ENCODE measurements around the gene JMJD7.

The JMJD7 gene

DNA sequence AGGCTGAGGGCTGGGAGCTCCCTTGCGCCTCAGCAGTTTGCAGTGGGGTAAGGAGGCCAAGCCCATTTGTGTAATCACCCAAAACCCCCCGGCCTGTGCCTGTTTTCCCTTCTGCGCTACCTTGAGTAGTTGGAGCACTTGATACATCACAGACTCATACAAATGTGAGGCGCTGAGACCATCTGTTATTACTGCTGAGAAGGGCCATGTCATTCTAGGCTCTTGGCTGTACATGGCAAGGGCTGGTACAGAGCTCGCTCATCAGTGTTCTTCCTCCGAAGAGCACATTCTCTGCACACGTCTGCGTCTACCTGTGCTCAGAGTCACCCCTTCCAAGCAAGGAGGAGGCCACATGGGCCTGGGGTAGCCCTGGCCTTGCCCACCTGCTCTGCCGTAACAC, 20.1 kb downstream of the JMJD7 start:
- DNase-seq: no peak

DNA sequence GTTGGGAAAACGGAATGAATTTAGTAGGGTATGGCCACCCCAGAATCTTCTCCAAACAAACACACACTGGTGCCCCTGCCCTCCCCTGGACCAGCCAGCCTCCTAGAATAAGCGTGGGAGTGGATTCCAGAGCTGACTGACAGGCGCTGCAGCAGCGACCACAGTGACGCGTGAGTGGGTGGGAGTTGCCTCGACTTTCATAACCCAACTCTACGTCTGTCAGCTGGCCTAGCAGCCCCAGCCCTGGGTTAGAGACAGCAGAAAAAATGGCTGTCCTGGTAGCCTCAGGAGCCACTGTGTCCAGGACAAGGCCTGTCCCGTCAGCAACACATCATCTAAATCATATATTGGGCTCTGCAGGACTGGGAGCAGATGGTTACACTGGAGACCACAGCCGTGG, 20.7 kb downstream of the JMJD7 start:
- no peak for DNase-seq

DNA sequence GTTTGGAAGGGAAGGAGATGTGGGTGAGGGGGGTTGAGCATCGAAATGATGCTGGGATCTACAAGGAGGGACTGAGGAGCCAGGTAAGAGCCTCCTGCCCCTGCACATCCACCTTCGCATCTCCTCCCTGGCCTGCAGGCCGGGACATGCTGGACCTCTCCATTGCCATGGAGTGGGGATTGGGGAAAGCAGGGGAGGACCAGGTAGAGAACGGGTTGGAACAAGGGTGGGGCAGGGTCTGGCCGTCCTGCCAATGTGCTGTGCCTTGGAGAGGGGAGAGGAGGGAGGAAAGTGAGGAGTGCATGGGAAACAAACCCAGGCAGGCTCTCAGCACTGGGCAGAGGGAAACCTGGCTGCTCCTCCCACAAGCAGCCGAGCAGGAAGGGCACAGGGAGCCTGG, 21.3 kb downstream of the JMJD7 start:
- DNase-seq: no peak

- no peak for DNase-seq
Observed at GRCh38 chr15:41849861-41850260, 22.0 kb downstream of the JMJD7 start.

- no peak for DNase-seq
Observed at GRCh38 chr15:41850482-41851166, 22.7 kb downstream of the JMJD7 start.

DNA sequence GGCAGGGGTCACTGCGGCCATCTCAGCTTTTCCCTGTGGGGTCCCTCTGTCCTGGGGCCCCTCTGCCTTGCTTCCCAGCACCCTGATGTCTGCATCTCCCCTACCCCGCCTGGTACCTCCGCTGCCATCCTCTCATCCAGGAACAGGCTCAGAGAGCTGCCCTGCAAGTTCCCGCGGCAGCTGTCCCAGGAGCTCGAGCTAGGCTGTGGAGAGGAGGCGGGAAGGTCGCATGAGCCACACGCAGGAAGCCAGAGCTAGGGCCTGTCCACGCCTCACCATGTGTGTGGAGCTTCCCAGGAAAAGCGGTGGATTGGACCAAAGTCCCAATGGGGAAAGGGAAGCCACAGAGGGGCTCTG, 23.3 kb downstream of the JMJD7 start:
- DNase-seq: no peak

GRCh38 chr15:41851755-41852370, 24.0 kb downstream of the JMJD7 start:
- no peak for DNase-seq

- DNase-seq: no peak
Observed at GRCh38 chr15:41852736-41853590, 25.1 kb downstream of the JMJD7 start.

DNA sequence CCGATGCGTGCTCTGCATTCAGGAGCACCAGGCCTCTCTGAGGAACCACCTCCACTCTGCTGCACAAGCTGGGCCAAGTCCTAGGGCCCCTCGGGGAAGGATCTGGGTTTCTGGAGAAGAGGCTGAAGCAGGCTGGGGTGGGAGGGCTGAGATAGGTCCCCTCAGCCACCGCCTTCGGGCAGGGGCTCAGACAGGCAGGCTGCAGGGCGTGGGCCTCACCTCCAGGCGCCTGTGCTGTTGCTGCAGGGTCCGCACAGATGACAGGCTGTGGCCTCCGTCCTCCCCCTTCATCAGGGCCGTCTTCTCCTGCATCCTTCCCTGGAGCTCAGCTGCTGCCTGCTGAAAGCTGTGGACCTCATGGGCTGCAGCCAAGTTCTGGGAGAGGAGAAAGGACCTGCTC, 25.9 kb downstream of the JMJD7 start:
- no peak for DNase-seq

- no peak for DNase-seq
Observed at GRCh38 chr15:41854443-41854842, 26.6 kb downstream of the JMJD7 start.

GRCh38 chr15:41855261-41855961, 27.5 kb downstream of the JMJD7 start:
- DNase-seq: no peak

GRCh38 chr15:41856262-41856661, 28.4 kb downstream of the JMJD7 start:
- DNase-seq: no peak

DNA sequence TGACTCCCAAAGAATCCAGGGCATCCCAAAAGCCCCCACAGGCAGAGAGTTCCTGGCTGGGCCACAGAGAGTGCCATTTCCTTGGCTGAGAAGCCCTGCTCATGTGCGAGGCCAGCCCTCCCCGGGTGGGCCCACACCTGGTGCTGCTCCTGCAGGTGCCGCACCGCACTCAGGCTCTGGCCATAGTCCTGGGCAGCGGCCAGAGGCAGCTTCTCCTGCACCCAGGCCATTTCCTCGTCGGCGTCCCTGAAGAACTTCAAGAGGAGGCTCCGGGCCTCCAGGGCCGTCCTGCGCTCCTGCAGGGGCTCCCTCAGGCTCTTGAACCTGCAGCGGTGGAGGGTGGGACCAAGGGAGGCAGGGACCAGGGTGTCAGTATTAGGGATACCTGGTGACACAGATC, 28.8 kb downstream of the JMJD7 start:
- no peak for DNase-seq

DNA sequence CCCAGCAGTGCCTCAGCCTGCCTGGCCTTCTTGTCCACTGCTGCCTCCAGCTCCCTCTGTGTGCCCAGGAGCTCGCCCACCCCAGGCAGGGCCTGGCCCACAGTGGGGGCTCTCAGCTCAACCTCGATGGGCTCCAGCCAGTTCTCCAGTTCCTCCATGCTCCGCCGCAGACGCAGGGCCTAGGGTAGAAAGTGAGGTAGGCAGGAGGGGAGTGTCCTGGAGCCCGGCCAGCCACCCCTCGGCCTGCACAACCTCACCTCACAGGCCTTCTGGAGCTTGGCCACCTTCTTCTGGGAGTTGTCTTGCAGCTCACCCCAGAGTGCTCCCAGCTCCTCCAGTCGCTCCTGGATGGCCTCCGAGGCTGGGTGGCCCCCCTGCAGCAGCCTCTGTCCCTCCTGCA, 29.4 kb downstream of the JMJD7 start:
- DNase-seq: no peak

GRCh38 chr15:41858756-41859155, 30.9 kb downstream of the JMJD7 start:
- DNase-seq: no peak

- DNase-seq: no peak
Observed at GRCh38 chr15:41860049-41860828, 32.3 kb downstream of the JMJD7 start.

DNA sequence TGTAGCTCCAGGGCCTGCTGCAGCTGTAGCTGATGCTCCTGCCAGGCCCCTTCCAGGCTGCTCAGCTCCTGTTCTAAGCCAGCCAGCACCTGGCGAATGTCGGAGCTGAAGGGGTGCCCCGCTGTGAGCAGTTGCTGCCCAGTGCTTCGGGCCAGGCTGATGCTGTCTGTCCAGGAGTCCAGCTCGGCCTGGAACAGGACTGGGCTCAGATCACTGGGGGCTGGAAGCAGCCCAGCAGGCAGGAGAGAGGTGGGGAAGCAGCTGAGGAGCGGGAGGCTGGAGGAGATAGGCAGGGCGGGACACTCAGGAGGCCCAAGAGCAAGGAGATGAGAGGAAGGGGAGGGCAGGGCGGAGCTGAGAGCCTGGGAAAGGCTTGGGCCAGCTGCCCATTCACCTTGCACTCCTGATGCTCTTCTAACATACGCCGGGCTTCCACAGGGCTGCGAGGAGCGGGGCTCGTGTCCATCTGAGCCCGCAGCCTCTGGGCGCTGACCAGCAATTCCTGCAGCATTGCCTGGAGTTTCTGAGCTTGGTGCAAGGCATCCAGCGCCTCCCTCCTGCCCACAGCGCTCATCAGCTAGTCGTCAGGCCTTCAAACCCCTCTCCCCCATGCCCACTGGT, 34.0 kb downstream of the JMJD7 start:
- DNase-seq: no peak

- DNase-seq: no peak
Observed at GRCh38 chr15:41862515-41863116, 34.7 kb downstream of the JMJD7 start.

- DNase-seq: no peak
Observed at GRCh38 chr15:41865490-41866055, 37.7 kb downstream of the JMJD7 start.

GRCh38 chr15:41866263-41866703, 38.4 kb downstream of the JMJD7 start:
- no peak for DNase-seq

DNA sequence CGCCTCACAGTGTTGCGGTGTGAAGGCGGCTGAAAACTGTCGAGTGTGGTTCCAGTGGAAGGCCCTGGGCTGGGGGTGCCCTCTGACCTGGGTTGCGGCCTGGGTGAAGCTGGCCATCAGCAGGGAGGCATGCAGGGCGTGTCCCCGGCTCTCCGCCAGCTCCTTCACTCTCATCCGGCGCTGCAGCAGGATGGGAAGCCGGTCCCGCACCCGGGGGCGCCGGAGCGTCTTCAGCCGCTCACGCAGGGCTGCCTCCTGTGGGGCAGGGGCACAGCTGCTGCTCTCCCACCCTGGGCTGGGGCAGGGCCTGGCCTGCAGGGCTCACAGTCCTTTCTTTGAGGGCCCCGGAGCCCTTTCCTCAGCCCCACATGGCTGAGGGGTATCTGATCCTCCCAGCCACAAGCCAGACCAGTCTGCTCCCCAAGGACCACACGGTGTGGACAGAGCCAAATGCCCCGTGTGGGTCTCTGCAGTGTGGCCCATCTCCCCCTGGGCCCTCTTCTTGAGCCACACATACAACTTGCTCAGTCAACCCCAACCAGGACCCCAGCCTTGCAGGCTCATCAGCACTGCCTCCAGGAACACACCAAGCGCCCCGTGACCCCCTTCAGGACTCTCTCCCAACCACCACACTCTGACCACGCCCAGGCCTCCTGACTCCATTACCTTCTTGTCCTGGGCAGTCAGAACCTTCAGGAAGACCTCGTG, 39.1 kb downstream of the JMJD7 start:
- DNase-seq: no peak

Measured in NCI-H2081 treated with DMSO at 0.1 percent for 48 hours (cell line).